NCI-H748 (cell line): Measurements from ENCODE around the gene TCHHL1.
A peak's percentile ranks its signal among the peaks of the same experiment; 100 is the strongest.

Experiments used
- DNase-seq: peaks from one replicate; lab custom pipeline; 2025; ENCODE audit not compliant: unreplicated experiment; lab: John Stamatoyannopoulos, UW

Gene TCHHL1

DNA sequence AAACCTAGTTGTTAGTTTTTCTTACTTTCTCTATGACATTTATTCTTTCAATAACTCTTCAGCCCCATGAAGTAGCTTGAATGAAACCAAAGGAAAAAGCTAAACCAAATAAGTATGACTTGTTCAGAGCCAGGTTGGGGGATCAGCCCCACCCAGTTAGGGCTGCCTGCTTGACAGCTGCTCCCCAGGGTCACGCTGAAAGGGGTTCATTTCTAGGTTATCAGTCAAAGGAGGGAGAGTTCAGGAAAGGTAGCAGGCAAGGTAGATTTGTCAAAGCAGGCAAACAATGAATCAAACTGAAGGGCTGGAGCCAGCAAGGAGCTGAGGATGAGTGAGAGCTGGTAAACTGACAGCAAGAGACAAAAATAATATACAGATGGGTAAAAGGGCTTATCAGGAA, 49.0 kb downstream of the TCHHL1 start:
- no peak for DNase-seq

GRCh38 chr1:152039461-152039860, 49.4 kb downstream of the TCHHL1 start:
- DNase-seq: no peak

DNA sequence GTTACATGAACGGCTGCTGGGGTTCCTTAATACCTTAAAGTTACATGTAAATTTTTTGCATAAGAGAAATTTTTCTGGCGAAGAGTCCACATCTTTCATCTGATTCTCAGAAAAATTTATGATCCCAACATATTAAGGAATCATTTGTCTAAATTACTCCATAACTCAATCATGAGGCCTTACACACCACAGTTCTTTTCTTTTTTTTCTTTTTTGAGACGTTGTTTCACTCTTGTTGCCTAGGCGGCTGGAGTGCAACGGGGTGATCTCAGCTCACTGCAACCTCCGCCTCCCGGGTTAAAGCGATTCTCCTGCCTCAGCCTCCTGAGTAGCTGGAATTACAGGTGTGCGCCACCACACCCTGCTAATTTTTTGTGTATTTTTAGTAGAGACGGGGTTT, 50.0 kb downstream of the TCHHL1 start:
- no peak for DNase-seq

DNA sequence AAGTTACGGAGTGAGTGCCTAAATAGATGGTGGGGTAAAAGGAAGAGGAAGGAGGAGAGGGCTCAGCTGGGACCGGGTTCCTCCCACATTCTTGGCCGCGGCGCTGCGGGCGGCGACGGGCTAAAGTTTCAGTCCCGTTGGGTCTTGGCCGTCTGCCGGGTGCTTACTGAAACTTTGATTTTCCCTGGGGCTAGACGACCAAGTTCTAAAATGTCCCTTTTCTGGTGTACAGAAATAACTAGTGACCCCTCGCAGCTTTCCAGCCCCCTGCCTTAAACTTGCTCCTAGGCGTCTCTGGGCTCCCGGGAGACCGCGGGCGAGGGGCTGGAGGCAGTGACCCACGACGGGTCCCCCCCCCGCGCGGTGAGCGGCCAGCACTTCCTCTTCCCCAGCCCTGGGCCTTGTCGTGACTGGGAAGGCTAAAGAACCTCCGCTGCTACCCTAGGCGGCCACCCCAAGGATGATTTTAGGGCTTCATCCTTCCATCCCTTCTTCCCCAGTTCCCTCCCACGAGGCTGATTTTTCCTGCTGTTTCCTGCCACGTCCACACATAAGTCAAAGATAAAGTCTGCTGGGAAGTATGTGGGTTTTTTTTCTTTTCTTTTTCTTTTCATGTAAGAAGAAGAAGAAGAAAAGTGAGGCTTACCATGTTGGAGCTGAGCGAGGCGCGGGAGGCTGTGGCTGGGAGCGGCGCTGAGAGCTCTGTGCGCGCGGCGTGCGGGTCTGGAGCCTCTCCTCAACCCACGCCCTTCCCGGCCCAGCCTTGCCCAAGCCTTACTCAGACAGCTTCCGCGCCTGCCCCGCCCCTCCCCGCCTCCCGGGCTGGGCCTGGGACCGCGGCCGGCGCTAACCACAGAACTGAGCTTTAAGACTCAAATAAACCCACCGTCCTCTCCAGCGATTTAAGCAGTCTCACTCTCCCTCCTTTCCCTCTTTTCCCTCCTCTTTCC, 52.3 kb downstream of the TCHHL1 start, which contains the start of gene S100A11:
Gene S100A11 (minus strand): TSS at position 738 of the 950 bp plus-strand sequence. CDS start 89 bp downstream, at position 649.
- DNase-seq: peak; percentile 75

GRCh38 chr1:152035539-152036266, 53.2 kb downstream of the TCHHL1 start:
- peak; percentile 7 for DNase-seq

DNA sequence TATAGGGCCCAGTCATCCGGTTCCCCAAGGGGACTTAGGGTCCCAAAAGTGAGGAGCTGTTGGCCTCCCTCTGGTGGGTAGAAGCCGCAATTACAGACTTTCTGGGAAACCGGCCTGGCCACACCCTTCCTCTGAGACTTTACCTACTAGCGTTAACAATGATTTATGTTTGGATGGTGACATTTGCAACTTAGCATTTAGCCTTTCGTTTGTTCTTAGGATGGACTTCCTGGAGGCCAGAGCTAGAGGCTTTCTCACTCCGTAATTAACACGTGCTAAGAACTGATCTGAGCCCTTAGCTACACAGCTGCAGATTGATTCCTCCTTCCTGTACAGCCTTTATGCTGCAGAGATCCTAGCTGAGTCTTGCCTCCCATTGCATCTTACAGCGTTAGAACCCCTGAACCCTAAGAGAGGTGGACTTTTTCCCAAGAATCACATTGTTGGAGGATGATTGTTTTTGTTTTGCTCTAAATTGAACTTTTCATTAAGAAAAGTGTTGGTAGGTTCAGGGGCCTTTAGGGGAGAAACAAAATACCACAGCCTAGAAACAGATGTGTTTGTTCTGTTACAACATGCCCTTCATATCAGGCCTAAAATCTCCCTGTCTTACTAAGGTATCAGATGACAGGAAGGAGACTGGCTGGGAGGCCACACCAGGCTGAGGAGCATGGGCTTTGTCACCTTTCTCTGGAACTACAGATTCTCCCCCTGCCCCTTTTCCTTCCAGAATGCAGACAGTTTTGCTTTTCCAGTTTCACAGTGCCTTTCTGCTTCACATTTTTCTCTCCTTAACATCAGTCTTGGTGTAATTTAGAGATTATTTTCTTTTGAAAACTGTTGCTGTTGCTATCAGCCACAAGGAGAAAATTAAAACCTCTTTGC, 54.0 kb downstream of the TCHHL1 start:
- DNase-seq: peak; percentile 67

- no peak for DNase-seq
Observed at GRCh38 chr1:152034324-152034653, 54.6 kb downstream of the TCHHL1 start.
